Activated CD8-positive, alpha-beta memory T cell treated with anti-CD3 and anti-CD28 coated beads for 24 hours (primary cell): Measurements from ENCODE around the gene TBPL1.
"Not testable (repeated sequence)": the region's sequence is repeated elsewhere in the genome, so short reads cannot be mapped to it uniquely, and the experiment has no call there.

Experiments used
- DNase-seq: peaks from one replicate; pipeline ENCODE4 v3.0.0-alpha.2; 2020

TBPL1 gene

GRCh38 chr6:133952815-133953633 lies at the start of gene TBPL1:
Gene TBPL1 (plus strand): TSS chr6:133953224. CDS start chr6:133980126, 26,902 bp downstream.
- peak; percentile 95 for DNase-seq

- no peak for DNase-seq
These were observed 49.2 kb upstream of the TBPL1 start for GRCh38 chr6:133903855-133904254.

- DNase-seq, result no peak
These were observed 47.0 kb upstream of the TBPL1 start for GRCh38 chr6:133906050-133906449.

DNA sequence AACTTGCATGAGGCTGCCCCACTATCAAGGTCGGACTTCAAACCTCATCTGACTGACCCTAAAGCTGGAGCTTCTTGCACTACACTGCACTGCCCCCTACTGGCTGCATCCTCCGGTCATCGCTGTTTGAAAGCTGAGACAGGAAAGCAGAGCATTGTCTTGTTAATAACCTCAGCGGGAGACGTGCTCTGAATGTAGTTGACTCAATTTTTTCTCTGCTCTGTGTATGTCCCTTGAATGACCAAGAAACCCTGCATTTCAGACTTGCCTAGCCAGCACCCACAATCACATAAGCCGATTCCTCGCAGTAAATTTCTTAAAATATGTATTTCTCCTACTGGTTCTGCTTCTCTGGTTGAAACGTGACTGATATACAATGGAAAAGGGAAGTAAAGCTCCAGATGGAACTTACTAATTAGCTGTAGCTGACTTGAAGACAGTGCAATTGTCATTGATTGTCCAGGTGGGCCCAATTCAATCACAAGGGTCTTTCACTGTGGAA lies 36.3 kb upstream of the TBPL1 start:
- DNase-seq, result peak; percentile 90

DNA sequence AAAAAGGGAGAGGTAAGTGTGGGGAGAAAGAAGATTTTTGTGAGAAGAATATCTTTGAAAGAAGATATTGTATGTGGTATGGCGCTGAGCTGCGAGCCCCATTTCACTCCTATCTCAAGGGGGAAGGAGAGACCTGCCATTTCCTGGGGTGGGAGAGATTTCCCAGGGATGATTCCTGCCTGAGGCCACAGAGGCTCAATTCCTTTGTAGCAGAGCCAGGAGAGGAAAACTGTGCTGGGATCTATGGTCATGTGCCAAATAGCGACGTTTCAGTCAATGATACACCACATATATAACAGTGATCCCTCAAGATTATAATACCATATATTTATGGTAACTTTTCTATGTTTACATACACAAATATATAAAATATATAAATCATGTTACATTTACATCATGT lies 35.2 kb upstream of the TBPL1 start:
- DNase-seq, result no peak

GRCh38 chr6:133918208-133918930 lies 34.7 kb upstream of the TBPL1 start:
- DNase-seq, result no peak

GRCh38 chr6:133919362-133919761 lies 33.7 kb upstream of the TBPL1 start:
- DNase-seq, result no peak

GRCh38 chr6:133921249-133921859 lies 31.7 kb upstream of the TBPL1 start:
- DNase-seq, result peak; percentile 80

GRCh38 chr6:133923938-133924593 lies 29.0 kb upstream of the TBPL1 start:
- peak; percentile 65 for DNase-seq

DNA sequence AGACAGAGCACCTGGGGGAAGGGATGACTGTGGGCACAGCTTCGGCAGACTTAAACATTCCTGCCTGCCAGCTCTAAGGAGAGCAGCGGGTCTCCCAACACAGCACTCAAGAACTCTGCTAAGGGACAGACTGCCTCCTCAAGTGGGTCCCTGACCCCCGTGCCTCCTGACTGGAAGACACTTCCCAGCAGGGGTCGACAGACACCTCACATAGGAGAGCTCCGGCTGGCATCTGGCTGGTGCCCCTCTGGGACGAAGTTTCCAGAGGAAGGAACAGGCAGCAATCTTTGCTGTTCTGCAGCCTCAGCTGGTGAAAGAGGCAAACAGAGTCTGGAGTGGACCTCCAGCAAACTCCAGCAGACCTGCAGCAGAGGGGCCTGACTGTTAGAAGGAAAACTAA lies 21.8 kb upstream of the TBPL1 start:
- DNase-seq, result not testable (repeated sequence)

DNA sequence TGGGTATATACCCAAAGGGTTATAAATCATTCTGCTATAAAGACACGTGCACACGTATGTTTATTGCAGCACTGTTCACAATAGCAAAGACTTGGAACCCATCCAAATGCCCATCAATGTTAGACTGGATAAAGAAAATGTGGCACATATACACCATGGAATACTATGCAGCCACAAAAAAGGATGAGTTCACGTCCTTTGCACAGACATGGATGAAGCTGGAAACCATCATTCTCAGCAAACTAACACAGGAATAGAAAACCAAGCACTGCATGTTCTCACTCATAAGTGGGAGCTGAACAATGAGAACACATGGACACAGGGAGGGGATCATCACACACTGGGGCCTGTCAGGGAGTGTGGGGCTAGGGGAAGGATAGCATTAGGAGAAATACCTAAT lies 16.7 kb upstream of the TBPL1 start:
- DNase-seq, result not testable (repeated sequence)

- DNase-seq, result no peak
These were observed 15.1 kb upstream of the TBPL1 start for GRCh38 chr6:133937909-133938308.

DNA sequence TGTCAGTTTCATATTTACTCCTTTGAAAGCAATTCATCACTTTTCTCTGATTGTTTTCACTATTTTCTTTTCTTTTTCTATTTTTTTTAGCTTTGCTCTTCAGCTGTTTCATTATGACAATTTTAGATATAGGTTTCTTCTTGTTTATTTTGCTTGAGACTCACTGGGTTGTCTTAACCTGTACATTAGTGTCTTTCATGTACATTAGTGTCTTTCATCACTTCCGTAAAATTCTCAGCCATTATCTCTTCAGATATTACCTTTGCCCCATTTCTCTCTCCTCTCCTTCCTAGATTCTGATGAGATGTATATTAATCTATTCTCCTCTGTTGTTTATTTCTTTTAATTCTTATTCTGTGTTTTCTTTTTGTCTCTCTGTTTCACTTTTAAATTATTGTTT lies 14.5 kb upstream of the TBPL1 start:
- DNase-seq, result no peak

GRCh38 chr6:133939778-133940667 lies 13.0 kb upstream of the TBPL1 start:
- DNase-seq, result no peak

GRCh38 chr6:133945158-133945557 lies 7.9 kb upstream of the TBPL1 start:
- DNase-seq, result no peak

GRCh38 chr6:133947302-133947900 lies 5.6 kb upstream of the TBPL1 start:
- DNase-seq, result no peak

- no peak for DNase-seq
These were observed 4.6 kb upstream of the TBPL1 start for GRCh38 chr6:133948472-133948871.

DNA sequence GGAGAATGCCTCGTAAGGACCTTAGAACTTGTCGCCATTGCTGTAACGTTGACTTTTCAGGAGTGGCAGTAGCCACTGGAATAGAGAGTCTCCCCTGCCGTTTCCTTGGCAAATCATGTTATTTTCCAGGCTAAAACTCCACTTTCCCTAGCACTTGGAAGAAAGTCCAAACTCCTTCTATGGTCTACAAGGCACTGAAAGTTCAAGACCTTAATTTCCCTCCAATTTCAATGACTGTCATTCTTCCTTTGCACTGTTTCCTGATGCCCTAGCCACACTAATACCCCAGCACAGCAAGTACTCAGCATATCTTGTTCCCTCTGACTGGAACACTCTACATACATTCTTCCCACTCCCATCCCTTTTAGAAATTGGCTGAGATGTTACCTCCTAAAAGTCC lies 1.8 kb upstream of the TBPL1 start:
- DNase-seq, result no peak

DNA sequence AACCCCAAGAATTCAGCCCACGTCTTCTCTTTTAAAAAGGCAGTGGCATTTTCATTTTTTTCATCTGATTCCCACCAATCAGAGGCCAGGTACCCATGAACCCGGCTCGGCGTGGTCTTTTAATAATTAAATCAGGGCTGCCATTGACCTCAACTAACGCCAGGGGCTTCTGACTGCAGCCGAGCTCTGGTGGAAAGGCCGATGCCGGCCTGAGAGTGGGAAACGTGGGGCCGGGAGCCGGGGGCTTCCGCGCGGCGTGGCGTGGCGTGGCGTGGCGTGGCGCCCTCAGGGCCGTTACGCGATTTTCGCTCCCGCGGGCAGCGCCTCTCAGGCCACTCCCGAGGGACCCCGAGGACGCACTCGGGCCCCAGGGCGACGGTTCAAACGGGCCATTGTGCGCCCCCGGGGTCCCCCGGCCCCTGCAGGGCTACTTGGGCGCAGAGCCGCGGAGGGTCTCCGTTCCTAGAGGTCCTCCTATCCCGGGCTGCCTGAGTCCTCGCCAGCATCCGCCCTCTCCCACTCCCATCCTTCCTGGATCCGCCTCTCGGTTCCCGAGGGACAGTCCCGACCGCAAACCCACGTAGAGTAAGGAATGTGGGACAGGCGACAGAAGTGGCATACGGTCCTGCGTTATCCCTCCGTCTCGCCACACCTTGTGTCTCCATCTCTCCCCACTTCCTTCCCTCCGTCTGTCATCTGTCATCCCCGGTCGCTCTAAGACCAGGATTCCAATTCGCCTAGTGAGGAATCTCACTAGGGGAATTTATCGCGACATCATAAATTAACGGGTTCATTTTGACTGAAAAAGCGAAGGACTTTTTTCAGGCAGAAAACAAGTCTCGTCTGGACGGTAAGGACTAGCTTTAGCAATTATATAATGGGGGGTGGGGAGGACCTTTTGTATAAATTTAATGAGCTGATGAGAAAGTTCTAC lies 876 bp upstream of the TBPL1 start:
- DNase-seq, result peak; percentile 82

DNA sequence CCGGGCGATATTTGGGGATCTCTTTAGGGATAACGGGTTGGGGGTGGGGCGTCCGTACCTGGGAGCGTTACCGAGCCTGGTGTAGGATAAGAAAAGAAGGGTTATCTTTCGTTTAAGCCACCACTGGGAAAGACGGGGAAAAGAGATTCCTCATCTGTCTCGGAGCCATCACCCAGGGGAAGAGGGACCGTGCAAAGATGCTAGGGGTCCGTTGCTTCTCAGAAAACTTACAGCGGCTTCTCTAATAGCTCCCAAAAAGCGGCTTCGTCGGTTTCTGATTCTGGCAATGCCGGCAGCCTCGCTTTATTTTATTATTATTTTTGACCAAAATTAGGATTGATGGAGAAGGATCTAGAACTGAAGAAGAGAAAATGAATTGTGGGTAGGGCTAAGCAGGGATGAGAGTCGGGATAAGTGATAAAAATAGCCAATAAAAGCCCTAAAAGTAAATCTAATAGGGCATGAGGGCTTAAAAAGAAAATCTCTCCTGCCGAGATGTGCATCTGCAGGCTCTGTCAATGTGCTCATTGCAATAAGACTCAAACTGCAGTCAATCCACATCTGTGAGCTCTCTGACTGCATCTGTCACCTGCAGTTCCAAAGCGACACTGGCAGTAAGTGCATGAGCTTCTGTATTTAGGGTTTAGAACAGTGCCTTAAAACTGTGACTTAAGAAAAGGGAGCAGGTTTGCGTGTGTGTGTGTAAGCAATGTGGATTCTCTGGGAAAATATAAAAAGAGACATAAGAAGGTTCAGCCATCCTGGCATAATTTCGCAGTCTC lies 801 bp downstream of the TBPL1 start:
- DNase-seq, result no peak
